Measurements from ENCODE around the gene PLSCR3.

PLSCR3 gene

DNA sequence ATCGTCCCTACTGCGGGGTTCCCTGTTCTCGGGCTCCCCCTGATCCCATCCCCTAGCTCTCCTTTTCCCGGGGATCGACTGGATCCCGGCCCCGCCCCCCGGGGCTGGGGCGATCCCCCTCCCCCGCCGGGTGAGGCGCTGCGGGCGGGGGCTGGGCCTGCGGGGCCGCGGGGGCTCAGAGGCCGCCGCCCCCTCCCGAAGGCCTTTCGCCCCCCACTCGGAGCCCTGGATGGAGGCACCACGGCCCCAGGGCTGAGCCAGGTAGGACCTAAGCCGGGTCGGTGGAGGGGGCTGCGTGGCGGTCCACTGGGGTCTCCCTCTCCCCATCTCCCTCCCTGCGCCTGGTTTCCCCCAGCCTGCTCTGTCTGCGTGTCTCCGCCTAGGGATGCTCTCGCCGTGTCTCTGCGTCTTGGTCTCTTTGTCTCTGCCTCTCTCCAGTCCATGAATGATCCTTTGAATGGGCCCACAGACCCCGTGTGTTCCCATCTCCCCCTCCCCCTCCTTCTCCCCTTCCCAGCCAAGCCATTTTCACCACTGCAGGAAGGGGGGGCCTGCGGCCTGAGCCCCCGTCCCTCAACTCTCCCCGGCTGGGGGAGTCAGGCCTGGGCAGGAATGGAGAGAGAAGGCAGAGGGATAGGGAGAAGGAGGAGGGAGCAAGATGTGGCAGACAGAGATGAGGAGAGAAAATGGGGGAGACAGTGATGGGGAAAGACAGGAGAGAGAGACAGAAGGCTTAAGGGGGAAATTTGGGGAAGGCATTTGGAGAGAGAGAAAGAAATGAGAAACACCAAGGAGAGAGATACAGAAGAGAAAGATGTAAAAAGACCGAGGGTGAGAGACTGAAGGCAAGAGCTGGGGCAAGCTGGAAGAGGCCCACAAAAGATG is 11.3 kb upstream of the PLSCR3 start:
- no peak for DNase-seq

DNA sequence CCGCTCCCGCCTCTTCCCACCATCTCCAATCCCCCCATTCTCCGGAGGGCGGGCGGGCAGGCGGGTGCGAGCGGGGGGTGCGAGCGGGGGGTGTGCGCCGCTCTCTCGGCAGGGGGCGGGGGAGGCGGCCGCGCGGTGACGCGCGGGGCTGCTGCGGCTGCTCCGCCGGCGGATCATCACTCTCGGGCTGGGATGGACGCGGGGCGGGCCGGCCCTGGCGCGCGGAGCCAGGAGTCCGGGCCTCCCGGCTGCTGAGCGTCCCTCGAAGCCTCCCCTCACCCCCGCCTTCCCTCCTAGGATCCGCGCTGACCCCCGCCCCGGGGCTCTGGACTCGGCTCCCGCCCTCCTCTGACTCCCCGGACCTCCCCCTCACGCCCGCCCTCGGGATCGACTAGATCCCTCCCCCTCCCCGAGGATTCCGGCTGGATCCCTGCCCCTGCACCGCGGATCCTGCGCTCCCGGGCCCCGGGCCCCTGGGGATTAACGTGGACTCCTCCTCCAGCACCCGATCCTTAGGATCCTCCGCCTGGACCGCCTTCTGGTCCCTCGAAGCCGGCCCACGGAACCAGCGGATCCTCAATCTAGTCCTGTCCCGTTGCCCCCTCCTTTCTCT is 10.5 kb upstream of the PLSCR3 start:
- no peak for DNase-seq

DNA sequence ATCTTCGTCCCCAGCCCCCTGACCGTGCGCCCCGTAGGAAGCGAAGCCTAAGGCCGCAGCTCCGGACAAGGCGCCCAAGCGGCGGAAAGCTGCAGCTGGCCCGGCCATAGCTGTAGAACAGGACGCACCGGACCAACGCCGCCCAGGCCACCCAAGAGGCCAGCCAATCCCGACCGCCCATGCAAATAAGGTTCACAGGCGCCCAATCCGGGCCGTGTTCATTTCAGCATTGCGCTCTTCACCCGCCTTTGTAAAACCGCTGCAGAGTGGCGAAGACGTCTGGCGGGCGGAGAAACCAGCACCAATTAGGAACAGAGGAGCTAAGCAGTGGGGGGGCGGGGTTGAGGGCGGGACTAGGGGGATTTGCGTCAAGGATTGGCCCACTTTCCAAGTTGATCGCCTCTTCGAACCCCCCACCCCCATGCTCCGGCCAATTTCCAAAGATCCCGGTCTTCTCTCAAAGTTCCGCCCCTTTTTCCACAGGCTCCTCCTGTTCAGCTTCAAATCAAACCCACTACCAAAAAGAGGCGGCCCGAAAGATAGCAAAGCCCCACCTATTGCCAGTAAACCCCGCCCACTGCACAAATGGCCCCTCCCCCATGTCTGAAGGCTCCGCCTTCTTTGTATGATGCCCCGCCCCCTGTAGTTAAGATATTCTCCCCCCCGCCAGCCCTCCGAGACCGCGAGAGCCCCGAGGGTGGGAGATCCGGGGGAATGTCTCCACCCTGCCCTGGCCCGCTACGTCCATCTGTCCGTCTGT is 9.8 kb upstream of the PLSCR3 start, which contains the start of gene TMEM256:
Gene TMEM256, minus strand, starts transcription at position 121 of the 760 bp plus-strand sequence. Its CDS starts 13 bp downstream, at position 108.
- peak; percentile 93 for DNase-seq

DNA sequence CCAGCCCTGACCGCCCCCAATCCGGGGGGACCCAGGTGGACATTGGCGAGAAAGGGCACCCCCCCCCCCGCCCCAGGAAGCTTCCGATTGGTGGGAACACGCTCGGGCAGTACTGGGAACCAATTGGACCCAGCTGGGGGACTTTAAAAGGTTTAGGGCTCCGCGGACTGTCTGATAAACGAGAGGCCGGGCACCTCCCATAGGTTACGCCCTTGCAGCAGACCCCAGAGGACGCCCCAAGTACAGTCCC is 9.3 kb upstream of the PLSCR3 start:
- DNase-seq: peak; percentile 61

DNA sequence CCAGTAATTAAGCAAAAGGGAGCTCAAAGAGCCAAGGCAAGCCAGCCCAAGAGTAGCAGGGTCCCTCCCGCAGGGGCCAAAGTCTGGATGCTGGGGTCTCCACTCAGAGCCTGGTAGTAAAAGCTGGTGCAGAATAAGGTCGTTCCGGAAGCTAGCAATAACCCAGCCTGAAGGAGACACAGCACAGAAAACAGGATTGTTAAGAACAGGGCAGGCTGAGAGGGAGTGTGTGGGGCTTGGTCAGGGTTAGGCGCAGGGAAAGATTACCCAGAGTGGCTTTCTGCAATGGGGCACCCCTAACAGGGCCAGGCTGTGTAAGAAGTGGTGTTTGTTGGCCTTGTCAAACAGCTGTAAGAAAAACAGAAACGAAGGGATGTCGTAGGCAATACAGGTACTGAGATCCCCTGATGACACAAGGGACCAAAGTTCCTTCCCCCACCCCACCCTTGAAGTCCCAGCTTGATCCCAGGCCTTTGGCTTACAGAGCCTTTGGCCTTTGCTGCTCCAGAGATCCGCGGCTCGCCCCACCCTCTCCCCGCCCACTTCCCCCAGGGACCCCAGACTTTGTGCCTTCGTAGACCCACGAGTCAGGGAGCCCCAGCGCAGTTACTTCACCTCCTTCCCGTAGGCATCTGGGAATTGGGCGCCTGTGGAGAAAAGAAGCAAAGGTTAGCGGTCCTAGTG is 8.9 kb upstream of the PLSCR3 start:
- DNase-seq: no peak

DNA sequence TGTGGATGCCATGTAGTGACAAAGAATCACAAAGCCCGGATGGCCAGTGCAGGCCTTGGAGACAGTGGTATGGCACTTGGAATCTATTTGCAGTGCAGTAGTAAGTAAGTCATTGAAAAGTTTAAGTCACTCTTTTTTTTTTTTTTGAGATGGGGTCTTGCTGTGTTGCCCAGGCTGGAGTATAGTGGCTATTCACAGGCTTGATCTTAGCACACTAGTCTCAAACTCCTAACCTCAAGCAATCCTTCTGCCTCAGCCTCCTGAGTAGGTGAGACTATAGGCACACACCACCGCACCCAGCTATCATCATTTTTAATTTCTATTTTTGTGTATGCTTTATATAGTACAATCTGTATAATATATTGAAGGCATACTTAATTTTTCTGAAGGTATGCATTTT is 4.3 kb upstream of the PLSCR3 start:
- DNase-seq: no peak

DNA sequence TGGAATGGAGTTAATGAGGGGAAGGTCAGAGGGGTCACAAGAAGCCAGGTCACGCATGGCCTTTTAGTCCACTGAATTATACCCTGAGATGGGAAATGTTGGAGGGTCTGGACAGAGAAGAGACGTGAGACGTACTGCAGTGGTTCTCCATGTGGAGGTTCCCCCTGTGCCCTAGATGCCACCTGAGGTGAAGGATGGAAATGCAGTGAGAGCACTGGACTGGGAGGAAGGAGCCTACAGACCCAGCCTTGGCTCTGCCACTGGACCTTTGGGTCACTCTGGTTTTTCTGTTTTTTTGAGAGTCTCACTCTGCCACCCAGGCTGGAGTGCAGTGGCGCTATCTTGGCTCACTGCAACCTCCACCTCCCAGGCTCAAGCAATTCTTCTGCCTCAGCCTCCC is 1.8 kb upstream of the PLSCR3 start:
- no peak for DNase-seq

DNA sequence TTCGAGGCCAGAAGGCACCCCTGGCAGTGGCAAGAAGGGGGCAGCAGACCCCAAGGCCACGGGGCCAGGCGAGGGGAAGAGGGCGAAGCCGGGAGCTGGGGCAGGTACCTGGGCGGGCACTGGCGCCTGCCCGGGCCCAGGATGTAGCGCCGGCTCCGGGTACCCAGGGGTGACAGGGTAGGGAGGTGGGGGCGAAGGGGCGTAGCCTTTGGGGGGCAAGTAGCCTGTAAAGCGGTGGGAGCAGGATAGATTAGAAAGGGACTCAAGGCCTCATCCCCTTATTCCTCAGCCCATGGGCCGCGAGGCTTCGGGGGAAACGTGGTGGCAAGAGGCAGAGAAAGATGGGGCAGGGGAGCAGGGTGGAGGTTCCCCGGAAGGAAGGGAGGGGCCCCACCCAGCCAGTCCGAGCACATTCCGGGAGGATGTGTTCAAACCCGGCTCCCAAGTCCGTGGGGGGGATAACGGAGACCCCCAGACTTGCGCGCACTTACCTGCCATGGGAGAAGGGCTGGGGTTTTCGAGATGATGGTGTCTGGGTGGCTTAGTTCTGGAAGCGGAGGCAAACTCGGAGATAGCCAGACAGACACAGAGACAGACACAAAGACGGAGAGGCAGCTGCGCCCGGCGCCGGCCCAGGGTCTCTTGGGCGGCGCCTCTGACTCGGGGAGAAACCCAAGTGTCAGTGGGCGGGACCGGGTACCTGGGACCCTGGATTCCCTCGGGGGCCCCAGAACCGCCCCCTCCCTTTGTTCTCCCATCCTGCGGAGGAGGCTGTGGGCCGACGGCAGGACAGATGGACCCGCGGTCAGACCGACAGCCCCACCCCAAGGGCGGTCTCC is 493 bp downstream of the PLSCR3 start:
- no peak for DNase-seq

DNA sequence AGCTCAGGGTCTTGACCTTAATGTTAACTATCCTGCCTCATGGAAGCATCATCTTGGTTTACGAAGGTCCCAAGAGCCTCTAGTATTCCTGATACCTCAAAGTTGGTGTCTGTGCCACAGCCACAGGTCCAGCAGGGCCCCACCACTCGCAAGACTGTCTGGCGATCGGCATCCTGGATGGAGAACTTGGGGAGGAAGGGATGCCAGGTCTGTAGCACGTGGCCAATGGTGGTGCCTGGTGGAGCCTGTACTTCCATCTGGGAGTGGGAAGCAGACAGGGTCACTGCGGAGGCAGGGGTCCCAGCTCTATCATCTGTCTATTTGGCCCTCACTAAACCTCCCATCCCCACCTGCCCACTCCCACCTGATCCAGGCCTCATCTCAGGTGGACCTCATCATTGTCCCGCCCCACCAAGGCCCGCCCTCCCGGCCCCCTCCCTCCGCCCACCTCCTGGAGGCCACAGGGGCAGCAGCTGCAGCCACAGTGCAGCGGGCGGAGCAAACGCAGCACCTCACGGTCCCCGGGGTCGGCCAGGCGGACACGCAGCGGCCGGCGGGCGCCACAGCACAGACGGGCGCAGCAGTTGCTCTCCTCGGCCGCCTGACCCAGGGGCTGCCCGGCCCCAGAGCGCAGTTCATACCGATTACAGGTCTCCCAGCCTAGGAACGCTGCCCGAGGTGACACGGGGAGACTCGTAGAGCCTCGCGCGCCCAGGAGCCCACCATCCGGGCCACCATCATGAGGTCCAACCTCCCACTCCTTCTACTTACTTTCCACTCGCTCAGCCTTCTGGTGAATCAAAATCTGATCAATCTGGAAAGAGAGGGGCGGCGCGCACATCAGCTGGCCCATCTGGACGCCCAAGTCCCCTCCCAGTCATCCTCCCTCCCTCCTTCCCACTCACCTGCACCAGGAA is 1.4 kb downstream of the PLSCR3 start:
- DNase-seq: no peak

DNA sequence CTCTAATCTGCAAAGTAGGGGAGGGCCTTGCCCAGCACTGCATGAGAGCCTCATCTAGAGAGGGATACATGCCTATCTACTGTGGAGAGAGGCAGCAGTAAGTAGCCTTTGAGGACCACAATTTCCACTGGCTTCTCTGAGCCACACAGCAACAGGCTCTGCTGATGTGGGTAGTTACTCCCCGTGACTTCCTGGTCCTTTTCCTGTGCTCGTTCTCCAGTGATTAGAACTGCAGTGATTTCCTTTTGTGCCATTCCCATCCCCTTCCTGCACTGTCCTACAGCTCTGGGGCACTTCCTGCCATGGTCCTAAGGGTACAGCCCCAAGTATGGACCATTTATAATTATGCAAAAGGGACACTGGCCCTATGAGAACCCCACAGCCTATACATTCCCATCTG is 3.0 kb downstream of the PLSCR3 start:
- DNase-seq: no peak

DNA sequence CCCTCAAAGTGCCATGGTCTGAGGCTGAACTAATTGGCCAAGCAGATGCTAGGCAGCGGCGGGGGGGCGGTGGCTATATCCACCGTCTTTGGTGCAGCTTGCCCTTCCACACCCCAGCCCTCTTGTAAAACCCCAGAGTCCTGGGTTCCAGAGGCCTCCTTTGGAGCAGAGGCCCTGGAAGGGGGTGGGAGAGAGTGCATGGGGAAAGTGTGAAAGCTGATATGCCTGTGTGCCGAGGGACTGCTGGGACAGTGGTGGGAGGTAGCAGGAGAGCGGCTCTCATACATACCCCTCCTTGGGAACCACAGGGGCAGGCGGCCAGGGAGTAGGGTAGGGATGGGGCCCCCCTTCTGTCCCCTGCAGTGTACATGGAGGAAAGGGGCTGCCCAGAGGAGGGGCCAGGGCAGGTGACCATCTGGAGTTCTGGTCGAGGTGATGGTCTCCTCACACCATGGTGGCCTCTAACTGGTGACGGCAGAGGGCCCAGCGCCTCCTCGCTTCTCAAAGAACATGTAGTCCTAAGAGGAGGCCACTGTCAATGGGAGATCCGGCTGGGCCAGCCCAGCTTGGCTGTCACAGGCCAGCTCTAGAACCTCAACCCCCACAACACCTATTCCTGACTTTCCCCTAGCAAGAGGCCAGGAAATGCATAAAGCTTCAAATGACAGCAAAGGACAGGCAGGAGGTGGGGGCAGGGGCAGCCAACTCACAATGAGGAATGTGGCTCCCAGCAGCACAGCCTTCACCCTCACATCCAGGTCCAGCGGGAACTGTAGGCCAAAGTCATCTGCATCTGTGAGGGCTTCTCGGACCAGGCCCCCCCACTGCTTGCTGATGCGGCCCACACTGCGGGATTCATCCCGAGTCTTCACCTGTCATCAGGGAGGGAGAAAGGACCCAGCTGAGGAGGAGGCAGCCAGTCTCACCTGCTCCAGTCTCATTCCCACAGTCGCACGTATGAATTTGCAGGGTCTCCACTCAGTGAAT is 4.1 kb downstream of the PLSCR3 start:
- DNase-seq: no peak

DNA sequence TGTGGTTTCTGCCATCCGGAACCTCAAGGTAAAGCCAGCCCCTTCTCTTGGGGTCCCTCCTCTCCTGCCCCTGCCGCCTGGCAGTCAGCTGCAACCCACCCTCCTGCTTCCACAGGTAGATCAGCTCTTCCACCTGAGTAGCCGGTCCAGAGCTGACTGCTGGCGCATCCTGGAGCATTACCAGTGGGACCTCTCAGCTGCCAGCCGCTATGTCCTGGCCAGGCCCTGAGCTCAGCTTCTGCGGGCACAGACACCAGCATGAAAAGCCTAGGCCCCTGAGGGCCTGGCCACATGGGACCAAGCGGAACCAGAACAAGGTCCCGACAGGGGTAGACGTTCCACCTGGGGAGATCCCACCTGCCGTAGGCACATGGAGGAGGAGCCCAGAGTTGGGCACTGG is 5.5 kb downstream of the PLSCR3 start:
- no peak for DNase-seq

DNA sequence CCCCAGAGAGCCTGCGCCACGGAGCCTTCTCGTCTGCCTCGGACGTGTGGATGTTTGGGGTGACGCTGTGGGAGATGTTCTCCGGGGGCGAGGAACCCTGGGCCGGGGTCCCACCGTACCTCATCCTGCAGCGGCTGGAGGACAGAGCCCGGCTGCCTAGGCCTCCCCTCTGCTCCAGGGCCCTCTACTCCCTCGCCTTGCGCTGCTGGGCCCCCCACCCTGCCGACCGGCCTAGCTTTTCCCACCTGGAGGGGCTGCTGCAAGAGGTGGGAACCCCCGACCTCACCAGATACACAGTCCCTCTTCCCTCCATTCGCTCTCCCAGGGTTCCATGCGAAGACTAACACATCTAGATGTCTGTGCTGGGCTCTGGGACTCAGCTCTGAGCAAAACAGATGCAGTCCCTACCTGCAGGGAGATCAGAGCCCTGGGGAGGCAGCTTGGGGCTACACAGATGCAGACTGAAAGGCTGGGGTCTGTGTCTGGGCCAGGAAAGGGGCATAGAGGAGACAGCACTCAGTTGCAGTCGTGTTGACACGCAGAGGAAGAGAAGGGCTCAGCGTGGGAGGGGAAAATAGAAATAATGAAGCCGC is 9.7 kb downstream of the PLSCR3 start:
- DNase-seq: no peak

DNA sequence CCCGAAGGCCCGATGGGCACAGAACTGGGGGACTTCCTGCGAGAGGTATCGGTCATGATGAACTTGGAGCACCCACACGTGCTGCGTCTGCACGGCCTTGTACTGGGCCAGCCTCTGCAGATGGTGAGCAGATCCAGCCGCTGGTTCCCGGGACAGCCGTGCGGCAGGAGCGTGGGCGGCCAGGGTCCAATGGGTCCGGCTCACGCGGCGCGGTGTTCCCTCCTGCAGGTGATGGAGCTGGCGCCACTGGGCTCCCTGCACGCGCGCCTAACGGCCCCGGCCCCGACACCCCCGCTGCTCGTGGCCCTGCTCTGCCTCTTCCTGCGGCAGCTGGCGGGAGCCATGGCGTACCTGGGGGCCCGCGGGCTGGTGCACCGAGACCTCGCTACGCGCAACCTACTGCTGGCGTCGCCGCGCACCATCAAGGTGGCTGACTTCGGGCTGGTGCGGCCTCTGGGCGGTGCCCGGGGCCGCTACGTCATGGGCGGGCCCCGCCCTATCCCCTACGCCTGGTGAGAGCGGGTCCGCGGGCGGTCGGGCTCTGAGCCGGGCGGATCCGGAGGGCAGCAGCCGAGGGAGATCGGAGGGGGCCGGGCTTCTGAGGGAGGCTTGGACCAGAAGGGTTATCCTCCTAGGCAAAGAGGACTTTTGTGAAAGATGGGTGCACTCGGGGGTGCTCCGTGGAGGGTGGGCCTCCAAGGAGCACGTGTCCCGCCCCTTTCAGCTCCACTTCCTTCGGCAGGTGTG is 10.4 kb downstream of the PLSCR3 start:
- no peak for DNase-seq

DNA sequence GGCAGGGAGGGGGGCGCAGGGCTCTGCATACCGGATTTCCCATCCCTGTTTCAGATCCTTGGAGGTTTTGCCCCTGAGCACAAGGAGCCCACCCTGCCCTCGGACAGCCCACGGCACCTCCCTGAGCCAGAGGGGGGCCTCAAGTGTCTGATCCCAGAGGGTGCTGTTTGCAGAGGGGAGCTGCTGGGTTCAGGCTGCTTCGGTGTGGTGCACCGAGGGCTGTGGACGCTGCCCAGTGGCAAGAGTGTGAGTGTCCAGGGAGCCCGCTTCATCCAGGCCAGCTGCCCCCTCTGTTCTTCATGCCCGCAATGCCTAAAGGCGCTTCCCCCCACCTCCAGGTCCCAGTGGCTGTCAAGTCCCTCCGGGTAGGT is 11.0 kb downstream of the PLSCR3 start:
- DNase-seq: no peak

DNA sequence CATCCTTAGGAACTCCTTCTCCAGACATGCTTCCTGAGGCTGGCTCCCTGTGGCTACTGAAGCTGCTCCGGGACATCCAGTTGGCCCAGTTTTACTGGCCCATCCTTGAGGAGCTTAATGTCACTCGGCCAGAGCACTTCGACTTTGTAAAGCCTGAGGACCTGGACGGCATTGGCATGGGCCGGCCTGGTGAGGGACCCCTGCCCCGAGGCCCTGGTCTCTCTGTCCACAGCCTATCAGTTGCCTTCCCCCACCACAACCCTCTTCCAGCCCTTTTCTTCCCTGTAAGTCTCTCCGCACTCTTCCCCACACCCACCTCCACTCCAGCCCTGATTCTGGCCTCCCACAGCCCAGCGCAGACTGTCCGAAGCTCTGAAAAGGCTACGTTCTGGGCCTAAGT is 11.4 kb downstream of the PLSCR3 start:
- DNase-seq: no peak

DNA sequence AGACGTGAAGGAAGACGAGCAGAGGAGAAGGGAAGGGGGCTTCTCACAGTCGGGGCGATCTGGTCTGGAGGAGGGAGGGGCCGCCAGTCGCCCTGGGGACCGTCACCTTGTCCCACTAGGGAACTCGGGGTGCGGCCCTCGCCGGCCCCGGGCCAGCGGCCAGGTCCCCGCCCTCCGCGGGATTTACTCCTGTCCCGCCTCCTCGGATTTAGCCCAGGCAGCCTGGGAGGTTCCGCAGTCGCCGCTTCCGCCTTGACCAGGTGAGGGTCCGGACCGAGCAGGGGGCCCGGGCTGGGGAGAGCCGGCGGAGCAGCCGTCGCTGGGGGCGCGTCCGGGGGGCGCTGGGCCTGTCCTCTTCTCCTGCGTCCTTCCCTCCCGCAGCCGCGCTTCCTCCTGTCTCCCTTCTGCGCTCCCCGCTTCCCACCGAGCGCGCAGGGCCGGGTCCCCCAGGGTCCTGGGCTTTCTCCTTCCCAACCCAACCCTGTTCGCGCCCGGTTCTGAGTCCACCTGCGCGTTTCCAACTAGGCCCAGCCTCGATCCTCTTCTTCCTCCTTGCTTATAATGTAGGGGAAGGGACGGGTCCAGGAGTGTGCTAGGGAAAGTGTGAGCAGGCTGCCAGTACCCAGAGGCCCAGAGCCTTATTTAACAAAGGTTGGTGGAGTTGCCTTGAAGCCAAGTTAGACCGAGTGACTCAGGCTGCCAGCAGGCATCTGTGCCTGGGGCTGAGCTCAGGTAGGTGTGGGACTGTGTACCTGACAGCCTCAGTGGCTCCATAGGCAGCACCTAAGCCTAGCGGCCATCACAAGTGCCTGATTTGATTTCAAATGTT is 13.3 kb downstream of the PLSCR3 start, which contains the start of gene TNK1:
Gene TNK1, plus strand, starts transcription at position 235 of the 829 bp plus-strand sequence. CDS start 1,838 bp downstream, outside the sequence.
- no peak for DNase-seq

DNA sequence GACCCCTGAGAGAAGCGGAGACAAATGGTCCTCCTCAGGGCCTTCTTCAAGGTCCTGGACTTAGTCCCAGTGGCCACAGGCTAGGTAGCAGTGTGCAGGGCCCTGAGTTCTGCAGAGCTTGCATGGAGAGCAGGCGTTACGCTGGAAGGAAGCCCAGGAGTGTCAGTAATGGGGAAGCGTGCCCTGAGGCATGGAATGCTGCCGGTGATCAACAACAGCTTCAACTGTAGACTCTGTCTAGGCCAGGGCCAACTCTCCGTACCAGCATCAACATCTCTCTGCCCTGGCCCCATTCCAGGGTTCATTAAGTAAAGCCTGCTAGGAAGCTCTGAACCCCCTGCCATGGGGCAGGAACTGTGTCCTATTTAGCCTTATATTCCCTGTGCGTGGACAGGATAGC is 14.0 kb downstream of the PLSCR3 start:
- DNase-seq: no peak
